Neural cell (in vitro differentiated cells): Measurements from ENCODE around the gene ARHGEF26. TPM values are rescaled to one million over a fixed set of nuclear protein-coding genes. Genes with fewer than 3 reads are reported as not detected.

Source experiments
- H2AFZ ChIP-seq: fragments of 200-600, 300-800 bp; sonication (generic), shearing (Covaris generic); 2 replicates; pipeline ENCODE4 v1.6.0; 2014; ENCODE audit warnings: low read depth, mild to moderate bottlenecking, antibody characterized with exemption, low read length, moderate library complexity
- H3F3A ChIP-seq: fragments of 200-600 bp; shearing (Covaris generic); 2 replicates; pipeline ENCODE4 v1.6.1; 2016; ENCODE audit warnings: mild to moderate bottlenecking, moderate library complexity, mixed read lengths, antibody characterized with exemption, low read length; ENCODE audit not compliant: insufficient read depth, poor library complexity, severe bottlenecking
- H3K27ac ChIP-seq: fragments of 200-600, 300-800 bp; sonication (generic), shearing (Covaris generic); 2 replicates; pipeline ENCODE4 v1.5.1; 2014; ENCODE audit warnings: mild to moderate bottlenecking, low read length, moderate library complexity
- H3K27me3 ChIP-seq: fragments of 300-800, 200-600 bp; sonication (generic), shearing (Covaris generic); 2 replicates; pipeline ENCODE4 v1.6.0; 2014; ENCODE audit warnings: mild to moderate bottlenecking, low read depth, low read length, moderate library complexity; ENCODE audit not compliant: insufficient read depth
- H3K36me3 ChIP-seq: fragments of 300-800, 200-600 bp; sonication (generic), shearing (Covaris generic); 2 replicates; pipeline ENCODE4 v1.5.1; 2014; ENCODE audit warnings: mild to moderate bottlenecking, antibody characterized with exemption, low read length, moderate library complexity; ENCODE audit not compliant: insufficient read depth
- H3K4me2 ChIP-seq: fragments of 300-800, 200-600 bp; sonication (generic), shearing (Covaris generic); 2 replicates; pipeline ENCODE4 v1.6.0; 2014; ENCODE audit warnings: mild to moderate bottlenecking, low read length
- H3K4me3 ChIP-seq: fragments of 300-800, 200-600 bp; sonication (generic), shearing (Covaris generic); 2 replicates; pipeline ENCODE4 v1.5.1; 2014; ENCODE audit warnings: mild to moderate bottlenecking, low read length, moderate library complexity
- H3K79me2 ChIP-seq: fragments of 200-600 bp; shearing (Covaris generic); replicated peaks from 2 replicates; pipeline ENCODE4 v1.6.0; 2014; ENCODE audit warnings: mild to moderate bottlenecking, low read length, moderate library complexity; ENCODE audit not compliant: insufficient read depth
- H3K9ac ChIP-seq: fragments of 300-800, 200-600 bp; sonication (generic), shearing (Covaris generic); 2 replicates; pipeline ENCODE4 v1.6.1; 2016; ENCODE audit warnings: mild to moderate bottlenecking, low read length, mixed read lengths
- H3K9me2 ChIP-seq: fragments of 200-600 bp; shearing (Covaris generic); 2 replicates; pipeline ENCODE4 v1.6.1; 2016; ENCODE audit warnings: mild to moderate bottlenecking, low read length, mixed read lengths; ENCODE audit not compliant: insufficient read depth
- H3K9me3 ChIP-seq: fragments of 200-600, 300-800 bp; sonication (generic), shearing (Covaris generic); 2 replicates; pipeline ENCODE4 v1.6.1; 2016; ENCODE audit warnings: mild to moderate bottlenecking, mixed run types, low read length, moderate library complexity, mixed read lengths
- H4K20me1 ChIP-seq: fragments of 200-600 bp; shearing (Covaris generic); 2 replicates; pipeline ENCODE4 v1.6.1; 2016; ENCODE audit warnings: mild to moderate bottlenecking, mixed run types; ENCODE audit not compliant: insufficient read depth
- EP300 ChIP-seq: fragments of 450-650 bp; conservative IDR thresholded peaks from 2 replicates; pipeline ENCODE4 v1.6.1; 2014; ENCODE audit warnings: antibody characterized with exemption, mild to moderate bottlenecking, moderate library complexity; ENCODE audit not compliant: poor library complexity, severe bottlenecking
- EZH2 ChIP-seq: fragments of 200-600, 300-800 bp; shearing (Covaris generic), sonication (generic); IDR thresholded peaks from 2 replicates; pipeline ENCODE4 v1.6.1; 2014; ENCODE audit warnings: antibody characterized with exemption, low read length, borderline replicate concordance, mild to moderate bottlenecking; ENCODE audit not compliant: insufficient read depth, poor library complexity, severe bottlenecking
- MXI1 ChIP-seq: fragments of 450-650 bp; conservative IDR thresholded peaks from 2 replicates; pipeline ENCODE4 v1.6.1; 2014; ENCODE audit warnings: antibody characterized with exemption, mild to moderate bottlenecking; ENCODE audit not compliant: poor library complexity, severe bottlenecking
- POLR2AphosphoS5 ChIP-seq: IDR thresholded peaks from 2 replicates; pipeline ENCODE4 v1.6.1; 2012
- RAD21 ChIP-seq: fragments of 450-650 bp; conservative IDR thresholded peaks from 2 replicates; pipeline ENCODE4 v1.6.1; 2014; ENCODE audit warnings: antibody characterized with exemption, mild to moderate bottlenecking, moderate library complexity
- SMC3 ChIP-seq: fragments of 450-650 bp; conservative IDR thresholded peaks from 2 replicates; pipeline ENCODE4 v1.6.1; 2014; ENCODE audit warnings: antibody characterized with exemption, mild to moderate bottlenecking, moderate library complexity; ENCODE audit not compliant: poor library complexity
- TAF1 ChIP-seq: IDR thresholded peaks from 2 replicates; pipeline ENCODE4 v1.6.1; 2012; ENCODE audit warnings: low read depth
- polyA plus RNA-seq: library from polyadenylated mRNA; depleted of rRNA; stranded (reverse); fragments of >200 nt; gene quantifications from 2 replicates; pipeline ENCODE4 v1.2.3, GENCODE V29; 2014
- TF ChIP-seq, protein P1 (sequence below): IDR thresholded peaks from 2 replicates; pipeline ENCODE4 v1.6.1; 2012; ENCODE audit warnings: borderline replicate concordance
- TF ChIP-seq, protein P2 (sequence below): fragments of 450-650 bp; IDR thresholded peaks from 2 replicates; pipeline ENCODE4 v1.5.1; 2014; ENCODE audit warnings: antibody characterized with exemption, mild to moderate bottlenecking, moderate library complexity; ENCODE audit not compliant: poor library complexity, severe bottlenecking

The ARHGEF26 gene
- polyA plus RNA-seq, 1 donor from 2014 or later = 5.7 TPM

DNA sequence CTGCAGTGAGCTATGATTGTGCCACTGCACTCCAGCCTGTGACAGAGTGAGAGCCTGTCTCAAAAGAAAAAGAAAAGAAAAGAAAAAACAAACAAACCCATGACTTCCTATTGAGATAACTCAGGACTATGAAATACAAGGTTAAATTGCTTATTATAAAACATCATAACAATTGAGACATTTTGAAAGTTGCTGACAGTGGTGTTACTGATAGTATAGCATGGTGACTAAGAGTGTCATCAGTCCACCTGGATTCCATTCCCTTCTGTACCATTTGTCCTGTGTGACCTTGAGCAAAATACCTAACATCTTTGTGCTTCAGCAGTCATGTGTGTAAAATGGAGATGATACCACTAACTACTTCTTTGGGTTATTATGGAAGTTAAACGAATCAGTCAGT, 49.1 kb downstream of the ARHGEF26 start:
- TF ChIP-seq EP300 (no peak), TAF1 (no peak), SMC3 (no peak), EZH2 (no peak), RAD21 (no peak), POLR2AphosphoS5 (no peak), MXI1 (no peak)
- TF ChIP-seq, protein P1, sequence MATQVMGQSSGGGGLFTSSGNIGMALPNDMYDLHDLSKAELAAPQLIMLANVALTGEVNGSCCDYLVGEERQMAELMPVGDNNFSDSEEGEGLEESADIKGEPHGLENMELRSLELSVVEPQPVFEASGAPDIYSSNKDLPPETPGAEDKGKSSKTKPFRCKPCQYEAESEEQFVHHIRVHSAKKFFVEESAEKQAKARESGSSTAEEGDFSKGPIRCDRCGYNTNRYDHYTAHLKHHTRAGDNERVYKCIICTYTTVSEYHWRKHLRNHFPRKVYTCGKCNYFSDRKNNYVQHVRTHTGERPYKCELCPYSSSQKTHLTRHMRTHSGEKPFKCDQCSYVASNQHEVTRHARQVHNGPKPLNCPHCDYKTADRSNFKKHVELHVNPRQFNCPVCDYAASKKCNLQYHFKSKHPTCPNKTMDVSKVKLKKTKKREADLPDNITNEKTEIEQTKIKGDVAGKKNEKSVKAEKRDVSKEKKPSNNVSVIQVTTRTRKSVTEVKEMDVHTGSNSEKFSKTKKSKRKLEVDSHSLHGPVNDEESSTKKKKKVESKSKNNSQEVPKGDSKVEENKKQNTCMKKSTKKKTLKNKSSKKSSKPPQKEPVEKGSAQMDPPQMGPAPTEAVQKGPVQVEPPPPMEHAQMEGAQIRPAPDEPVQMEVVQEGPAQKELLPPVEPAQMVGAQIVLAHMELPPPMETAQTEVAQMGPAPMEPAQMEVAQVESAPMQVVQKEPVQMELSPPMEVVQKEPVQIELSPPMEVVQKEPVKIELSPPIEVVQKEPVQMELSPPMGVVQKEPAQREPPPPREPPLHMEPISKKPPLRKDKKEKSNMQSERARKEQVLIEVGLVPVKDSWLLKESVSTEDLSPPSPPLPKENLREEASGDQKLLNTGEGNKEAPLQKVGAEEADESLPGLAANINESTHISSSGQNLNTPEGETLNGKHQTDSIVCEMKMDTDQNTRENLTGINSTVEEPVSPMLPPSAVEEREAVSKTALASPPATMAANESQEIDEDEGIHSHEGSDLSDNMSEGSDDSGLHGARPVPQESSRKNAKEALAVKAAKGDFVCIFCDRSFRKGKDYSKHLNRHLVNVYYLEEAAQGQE = no peak
- TF ChIP-seq, protein P2, sequence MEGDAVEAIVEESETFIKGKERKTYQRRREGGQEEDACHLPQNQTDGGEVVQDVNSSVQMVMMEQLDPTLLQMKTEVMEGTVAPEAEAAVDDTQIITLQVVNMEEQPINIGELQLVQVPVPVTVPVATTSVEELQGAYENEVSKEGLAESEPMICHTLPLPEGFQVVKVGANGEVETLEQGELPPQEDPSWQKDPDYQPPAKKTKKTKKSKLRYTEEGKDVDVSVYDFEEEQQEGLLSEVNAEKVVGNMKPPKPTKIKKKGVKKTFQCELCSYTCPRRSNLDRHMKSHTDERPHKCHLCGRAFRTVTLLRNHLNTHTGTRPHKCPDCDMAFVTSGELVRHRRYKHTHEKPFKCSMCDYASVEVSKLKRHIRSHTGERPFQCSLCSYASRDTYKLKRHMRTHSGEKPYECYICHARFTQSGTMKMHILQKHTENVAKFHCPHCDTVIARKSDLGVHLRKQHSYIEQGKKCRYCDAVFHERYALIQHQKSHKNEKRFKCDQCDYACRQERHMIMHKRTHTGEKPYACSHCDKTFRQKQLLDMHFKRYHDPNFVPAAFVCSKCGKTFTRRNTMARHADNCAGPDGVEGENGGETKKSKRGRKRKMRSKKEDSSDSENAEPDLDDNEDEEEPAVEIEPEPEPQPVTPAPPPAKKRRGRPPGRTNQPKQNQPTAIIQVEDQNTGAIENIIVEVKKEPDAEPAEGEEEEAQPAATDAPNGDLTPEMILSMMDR = no peak
- no peaks in the 10 kb centered on the region for H3K9me2 ChIP-seq
- no peaks in the 10 kb centered on the region for H3K36me3 ChIP-seq
- no peaks in the 10 kb centered on the region for H3K27me3 ChIP-seq
- H3K9ac ChIP-seq = no peak overlapping the region
- H3K4me2 ChIP-seq = no peak overlapping the region
- no peaks in the 10 kb centered on the region for H3K79me2 ChIP-seq
- H3K27ac ChIP-seq = no peak overlapping the region
- no peak overlapping the region for H3K4me3 ChIP-seq
- H3K9me3 ChIP-seq = no peaks in the 10 kb centered on the region
- no peak overlapping the region for H2AFZ ChIP-seq
- no peaks in the 10 kb centered on the region for H3F3A ChIP-seq
- H4K20me1 ChIP-seq = no peaks in the 10 kb centered on the region

DNA sequence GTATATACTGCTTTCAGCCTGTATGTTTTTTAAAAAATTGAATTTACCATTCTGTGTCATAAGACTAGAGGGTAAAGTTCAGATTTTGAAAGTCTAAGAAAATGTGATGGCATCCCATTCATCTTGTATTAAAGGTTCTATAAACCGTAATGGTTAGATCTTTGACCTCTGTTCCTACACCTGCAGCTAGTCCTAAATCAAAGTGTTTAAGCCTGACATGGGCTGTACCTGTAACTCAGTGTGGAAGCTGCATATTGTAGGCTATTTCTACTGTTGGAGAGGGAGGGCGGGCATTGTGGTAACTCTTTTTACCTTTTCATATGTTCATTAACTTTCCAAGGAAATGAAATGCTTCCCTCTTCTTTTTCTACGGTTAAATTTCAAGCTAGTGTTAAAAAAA, 53.9 kb downstream of the ARHGEF26 start:
- Histone ChIP-seq H3K9ac (no peak overlapping the region), H3K36me3 (no peaks in the 10 kb centered on the region), H3K4me3 (no peak overlapping the region), H3K9me2 (no peaks in the 10 kb centered on the region), H3K27ac (no peak overlapping the region), H2AFZ (no peak overlapping the region), H3K27me3 (no peaks in the 10 kb centered on the region), H3K79me2 (no peaks in the 10 kb centered on the region), H4K20me1 (no peaks in the 10 kb centered on the region), H3K9me3 (no peaks in the 10 kb centered on the region), H3K4me2 (no peak overlapping the region), H3F3A (no peaks in the 10 kb centered on the region)
- TF ChIP-seq SMC3 (no peak), POLR2AphosphoS5 (no peak), TAF1 (no peak), RAD21 (no peak), EZH2 (no peak), EP300 (no peak), MXI1 (no peak)
- TF ChIP-seq, protein P2 = no peak
- TF ChIP-seq, protein P1 = no peak
